HG03558 (cell line): Measurements from ENCODE around the gene TSEN54.

Source experiments
- ATAC-seq: cut with Tn5 transposase; IDR thresholded peaks from one replicate; pipeline ENCODE4 v1.9.1; 2021; ENCODE audit warnings: moderate number of reproducible peaks; ENCODE audit not compliant: unreplicated experiment; ENCODE audit errors: extremely low read depth

The TSEN54 gene

DNA sequence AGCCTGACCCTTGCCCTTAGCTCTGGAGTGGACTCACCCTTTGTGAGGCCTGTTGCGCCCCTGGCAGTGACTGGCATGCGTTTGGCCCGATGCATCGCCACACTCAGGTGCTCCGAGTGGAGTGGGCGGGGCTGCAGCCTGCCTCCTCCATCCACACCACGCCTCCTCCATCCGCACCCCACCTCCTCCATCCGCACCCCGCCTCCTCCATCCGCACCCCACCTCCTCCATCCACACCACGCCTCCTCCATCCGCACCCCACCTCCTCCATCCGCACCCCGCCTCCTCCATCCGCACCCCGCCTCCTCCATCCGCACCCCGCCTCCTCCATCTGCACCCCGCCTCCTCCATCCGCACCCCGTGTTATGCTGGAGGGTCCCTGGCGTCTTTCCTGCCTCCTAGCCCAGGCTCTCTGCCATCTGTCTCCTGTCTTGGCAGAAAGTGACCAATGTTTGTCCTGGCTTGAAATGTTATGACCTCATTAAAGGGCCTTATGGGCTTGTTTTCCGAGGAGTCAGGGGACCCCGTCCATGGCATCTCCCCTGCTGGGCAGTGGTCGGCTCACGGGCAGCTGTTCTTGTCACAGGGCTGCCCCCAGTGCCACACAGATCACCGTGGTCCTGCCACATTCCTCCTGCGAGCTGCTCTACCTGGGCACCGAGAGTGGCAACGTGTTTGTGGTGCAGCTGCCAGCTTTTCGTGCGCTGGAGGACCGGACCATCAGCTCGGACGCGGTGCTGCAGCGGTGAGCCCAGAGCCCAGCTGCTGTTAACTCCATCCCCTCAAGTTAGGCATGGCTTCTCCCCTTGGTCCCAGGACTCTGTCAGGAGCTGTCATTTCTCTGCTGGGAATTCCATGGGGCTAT, 42.6 kb downstream of the TSEN54 start:
- no peak for ATAC-seq

DNA sequence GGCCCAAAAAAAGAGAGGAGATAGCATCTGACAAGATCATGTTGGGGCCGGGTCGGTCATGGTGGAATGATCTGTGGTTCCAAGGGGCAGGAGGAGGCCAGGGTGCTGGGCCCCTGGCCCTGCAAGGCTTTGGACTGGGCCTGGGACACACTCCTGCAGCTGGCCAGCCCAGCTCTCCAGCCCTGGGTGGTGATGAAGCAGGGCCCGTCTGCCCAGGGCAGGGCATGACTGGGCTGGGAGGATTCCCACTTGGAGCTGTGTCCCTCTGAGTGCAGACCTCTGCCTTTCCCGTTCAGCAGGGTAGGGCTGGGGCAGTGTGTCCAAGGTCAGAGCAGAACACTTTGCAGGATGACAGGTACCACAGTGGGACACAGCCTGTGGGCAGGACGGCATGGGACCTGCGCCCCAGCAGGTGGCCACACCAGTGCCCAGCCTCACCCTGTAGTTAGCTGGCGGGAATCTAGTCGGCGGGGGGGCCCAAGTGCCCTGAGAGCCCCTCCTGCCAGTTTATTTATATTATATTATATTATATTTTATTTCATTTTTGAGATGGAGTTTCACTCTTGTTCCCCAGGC, 43.7 kb downstream of the TSEN54 start:
- ATAC-seq = no peak

- no peak for ATAC-seq
These were observed 45.7 kb downstream of the TSEN54 start for GRCh38 chr17:75561927-75562603.

- ATAC-seq = no peak
These were observed 46.9 kb downstream of the TSEN54 start for GRCh38 chr17:75563063-75563758.

DNA sequence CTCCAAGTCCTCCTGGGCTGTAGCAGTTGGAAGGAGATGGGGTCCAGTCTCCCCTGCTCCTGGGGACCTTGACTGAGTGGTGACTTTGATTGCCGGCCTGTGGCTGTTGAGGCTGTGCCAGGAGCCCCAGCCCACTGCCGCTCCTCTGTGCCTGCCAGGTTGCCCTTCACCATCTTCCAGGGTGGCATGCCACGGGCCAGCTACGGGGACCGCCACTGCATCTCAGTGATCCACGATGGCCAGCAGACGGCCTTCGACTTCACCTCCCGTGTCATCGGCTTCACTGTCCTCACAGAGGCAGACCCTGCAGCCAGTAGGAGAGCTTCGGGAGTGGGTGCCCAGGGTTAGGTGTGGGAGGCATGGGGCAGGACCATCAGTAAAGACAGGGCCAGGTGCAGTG, 47.9 kb downstream of the TSEN54 start:
- no peak for ATAC-seq

DNA sequence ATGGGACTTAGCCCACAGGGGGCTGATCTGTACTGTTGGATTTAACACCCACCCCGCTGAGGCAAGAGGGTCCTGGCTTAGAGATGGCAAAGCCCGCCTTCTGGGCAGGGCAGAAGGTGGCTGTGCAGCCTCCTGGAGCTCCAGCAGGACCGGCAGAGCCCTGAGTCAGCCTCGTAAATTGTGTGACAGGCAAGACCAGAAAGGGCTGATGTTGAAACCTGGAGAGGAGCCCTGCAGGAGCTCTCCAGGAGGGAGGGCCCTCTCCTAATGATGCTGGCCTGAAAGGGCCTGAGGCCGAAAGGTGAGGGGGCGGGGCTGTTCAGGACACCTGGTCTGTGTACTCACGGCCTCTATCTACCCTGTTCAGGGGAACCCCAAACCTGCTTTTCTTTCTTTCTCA, 48.7 kb downstream of the TSEN54 start:
- no peak for ATAC-seq

DNA sequence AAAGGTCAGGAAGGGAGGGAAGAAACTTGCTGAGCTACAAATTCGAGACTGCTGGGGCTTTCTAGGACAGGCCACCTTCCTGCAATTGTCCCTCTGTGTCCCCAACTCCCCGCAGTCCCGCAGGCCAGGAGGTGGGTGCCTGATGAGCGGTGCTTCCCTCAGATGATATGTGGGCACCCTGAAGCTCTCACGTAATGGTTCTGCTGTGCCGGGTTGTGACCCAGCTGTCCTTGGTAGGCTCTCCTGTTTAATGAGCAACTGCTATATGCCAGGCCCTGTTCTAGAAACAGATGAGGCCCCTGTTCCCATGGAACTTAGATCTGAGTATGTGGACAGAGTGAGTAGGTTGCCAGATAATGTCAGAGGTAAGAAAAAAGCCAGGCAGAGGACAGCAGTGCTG, 49.3 kb downstream of the TSEN54 start:
- ATAC-seq = no peak

DNA sequence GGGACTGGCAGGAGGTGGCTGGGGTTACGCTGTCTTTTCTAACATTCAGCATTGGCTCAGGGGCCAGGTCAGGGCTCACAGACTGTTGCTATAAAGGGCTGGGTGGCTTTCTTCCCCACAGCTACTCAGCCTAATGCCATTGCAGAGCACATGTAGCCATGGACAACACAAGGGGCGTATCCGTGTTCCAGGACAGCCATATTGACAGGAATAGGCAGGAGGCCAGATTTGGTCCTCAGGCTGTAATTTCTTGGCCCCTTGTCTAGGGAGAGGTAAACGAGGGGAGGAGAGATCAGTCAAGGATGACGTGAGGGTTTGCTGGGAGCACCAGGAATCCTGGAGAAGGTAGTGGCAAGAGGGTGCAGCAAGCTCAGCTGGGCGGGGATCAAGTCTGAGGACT, 50.1 kb downstream of the TSEN54 start:
- no peak for ATAC-seq

DNA sequence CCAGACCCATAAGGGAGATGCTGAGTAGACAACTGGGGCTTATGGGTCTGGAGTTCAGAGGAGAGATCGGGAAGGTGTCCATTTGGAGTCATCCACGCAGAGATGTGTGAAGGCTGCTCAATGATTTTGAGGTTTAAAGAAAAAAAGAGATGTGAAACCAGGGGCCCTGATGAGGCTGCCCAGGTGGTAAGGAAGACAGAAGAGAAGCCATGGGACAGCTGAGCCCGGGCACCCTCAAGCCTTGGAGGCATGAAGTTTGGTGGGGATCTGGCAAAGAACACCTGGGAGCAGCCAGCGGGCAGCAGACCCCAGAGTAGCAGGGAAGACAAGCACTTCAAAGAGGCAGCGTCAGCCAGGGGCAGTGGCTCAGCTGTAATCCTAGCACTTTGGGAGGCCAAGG, 50.5 kb downstream of the TSEN54 start:
- no peak for ATAC-seq

- ATAC-seq = no peak
These were observed 52.3 kb downstream of the TSEN54 start for GRCh38 chr17:75568412-75569255.

- ATAC-seq = no peak
These were observed 53.8 kb downstream of the TSEN54 start for GRCh38 chr17:75570034-75570676.

DNA sequence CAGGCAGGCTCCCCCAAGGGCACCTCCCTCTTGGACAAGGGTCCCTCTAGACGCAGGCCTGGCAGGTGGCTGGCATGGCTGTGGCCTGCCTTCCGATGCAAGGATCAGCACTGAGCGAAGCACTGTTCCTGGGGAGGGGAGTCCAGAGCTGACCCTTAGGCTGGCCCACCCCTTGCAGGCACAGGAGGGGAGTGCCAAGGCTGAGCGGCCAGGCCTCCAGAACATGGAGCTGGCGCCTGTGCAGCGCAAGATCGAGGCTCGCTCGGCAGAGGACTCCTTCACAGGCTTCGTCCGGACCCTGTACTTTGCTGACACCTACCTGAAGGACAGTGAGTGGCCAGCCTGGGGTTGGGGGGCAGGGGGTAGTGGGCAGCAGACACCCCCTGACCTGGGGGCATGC, 54.4 kb downstream of the TSEN54 start:
- no peak for ATAC-seq

DNA sequence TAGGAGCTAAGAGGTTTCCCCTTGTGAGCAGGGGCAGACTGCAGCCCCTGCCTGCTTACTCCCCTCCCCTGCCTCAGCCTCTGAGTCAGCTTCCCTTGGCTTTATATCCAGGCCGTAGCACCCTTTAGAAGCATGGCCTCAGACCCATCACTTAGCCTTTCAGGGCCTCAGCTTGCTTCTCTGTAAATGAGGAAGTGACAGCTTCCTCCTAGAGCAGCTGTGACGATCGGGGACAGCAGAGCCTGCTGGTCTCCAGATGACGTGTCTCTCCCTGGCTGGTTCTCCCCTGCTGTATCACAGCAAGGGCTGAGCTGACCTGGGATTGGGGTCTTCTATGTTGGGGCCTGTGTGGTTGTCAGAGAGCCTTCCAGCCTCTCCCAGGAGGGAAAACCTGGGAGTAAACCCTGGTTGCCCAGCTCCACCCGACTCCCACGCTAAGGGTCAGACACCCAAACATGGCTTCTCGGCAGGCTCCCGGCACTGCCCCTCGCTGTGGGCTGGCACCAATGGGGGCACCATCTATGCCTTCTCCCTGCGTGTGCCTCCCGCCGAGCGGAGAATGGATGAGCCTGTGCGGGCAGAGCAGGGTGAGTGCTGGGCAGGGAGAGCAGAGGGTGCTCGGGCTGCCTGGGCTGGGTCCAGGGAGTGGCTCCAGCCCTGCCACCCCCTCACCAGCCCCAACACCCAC, 55.0 kb downstream of the TSEN54 start:
- ATAC-seq = no peak

- ATAC-seq = no peak
These were observed 55.5 kb downstream of the TSEN54 start for GRCh38 chr17:75571885-75572215.

DNA sequence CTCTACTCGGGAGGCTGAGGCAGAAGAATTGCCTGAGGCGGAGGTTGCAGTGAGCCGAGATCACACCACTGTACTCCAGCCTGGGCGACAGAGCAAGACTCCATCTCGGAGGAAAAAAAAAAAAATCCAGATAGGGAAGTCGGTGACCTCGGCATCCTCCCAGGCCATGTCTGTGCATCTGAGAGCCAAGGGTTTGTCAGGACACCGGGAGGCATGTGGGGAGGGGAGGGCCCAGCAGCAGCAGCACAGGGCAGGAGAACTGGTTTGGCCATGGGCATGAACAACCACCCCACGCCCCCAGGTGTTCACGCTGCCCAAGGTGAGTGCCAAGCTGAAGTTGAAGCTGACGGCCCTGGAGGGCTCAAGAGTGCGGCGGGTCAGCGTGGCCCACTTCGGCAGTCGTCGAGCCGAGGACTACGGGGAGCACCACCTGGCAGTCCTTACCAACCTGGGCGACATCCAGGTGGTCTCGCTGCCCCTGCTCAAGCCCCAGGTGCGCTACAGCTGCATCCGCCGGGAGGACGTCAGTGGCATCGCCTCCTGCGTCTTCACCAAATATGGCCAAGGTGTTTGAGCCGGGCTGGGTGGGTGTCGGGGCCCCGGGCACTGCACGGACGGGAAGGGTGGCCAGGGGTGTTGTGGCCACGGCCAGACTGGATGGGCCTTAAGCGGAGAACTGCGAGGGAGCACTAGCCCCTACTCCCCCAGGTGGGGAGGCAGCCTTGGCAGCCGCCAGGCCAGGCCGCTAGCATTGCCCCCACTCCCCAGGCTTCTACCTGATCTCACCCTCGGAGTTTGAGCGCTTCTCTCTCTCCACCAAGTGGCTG, 56.6 kb downstream of the TSEN54 start:
- no peak for ATAC-seq

GRCh38 chr17:75573540-75573957, 57.2 kb downstream of the TSEN54 start:
- no peak for ATAC-seq

DNA sequence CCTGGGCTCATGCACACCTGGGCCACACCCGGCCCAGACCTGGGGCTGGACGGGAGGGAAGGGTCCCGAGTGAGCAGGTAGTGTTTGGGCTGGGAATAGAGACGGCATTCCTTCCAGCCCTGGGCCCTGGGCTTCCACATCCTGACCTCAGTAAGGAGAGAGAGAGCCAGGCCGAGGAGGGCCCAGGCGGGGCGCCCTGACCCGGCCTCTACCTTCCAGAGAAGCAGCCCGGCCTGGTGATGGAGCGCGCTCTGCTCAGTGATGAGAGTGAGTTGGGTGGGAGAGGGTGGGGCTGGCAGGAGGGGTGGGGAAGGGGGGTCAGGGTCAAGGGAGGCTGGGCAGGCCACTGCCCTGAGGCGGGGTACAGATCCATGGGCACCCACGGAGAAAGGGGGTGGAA, 57.7 kb downstream of the TSEN54 start:
- ATAC-seq = no peak
